ENCODE data around the gene ATRNL1. TPM values are rescaled to one million over a fixed set of nuclear protein-coding genes. Genes with fewer than 3 reads are reported as not detected.

The ATRNL1 gene, protein sequence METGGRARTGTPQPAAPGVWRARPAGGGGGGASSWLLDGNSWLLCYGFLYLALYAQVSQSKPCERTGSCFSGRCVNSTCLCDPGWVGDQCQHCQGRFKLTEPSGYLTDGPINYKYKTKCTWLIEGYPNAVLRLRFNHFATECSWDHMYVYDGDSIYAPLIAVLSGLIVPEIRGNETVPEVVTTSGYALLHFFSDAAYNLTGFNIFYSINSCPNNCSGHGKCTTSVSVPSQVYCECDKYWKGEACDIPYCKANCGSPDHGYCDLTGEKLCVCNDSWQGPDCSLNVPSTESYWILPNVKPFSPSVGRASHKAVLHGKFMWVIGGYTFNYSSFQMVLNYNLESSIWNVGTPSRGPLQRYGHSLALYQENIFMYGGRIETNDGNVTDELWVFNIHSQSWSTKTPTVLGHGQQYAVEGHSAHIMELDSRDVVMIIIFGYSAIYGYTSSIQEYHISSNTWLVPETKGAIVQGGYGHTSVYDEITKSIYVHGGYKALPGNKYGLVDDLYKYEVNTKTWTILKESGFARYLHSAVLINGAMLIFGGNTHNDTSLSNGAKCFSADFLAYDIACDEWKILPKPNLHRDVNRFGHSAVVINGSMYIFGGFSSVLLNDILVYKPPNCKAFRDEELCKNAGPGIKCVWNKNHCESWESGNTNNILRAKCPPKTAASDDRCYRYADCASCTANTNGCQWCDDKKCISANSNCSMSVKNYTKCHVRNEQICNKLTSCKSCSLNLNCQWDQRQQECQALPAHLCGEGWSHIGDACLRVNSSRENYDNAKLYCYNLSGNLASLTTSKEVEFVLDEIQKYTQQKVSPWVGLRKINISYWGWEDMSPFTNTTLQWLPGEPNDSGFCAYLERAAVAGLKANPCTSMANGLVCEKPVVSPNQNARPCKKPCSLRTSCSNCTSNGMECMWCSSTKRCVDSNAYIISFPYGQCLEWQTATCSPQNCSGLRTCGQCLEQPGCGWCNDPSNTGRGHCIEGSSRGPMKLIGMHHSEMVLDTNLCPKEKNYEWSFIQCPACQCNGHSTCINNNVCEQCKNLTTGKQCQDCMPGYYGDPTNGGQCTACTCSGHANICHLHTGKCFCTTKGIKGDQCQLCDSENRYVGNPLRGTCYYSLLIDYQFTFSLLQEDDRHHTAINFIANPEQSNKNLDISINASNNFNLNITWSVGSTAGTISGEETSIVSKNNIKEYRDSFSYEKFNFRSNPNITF (N-terminal part only)
- 15.5 TPM for total RNA-seq

DNA sequence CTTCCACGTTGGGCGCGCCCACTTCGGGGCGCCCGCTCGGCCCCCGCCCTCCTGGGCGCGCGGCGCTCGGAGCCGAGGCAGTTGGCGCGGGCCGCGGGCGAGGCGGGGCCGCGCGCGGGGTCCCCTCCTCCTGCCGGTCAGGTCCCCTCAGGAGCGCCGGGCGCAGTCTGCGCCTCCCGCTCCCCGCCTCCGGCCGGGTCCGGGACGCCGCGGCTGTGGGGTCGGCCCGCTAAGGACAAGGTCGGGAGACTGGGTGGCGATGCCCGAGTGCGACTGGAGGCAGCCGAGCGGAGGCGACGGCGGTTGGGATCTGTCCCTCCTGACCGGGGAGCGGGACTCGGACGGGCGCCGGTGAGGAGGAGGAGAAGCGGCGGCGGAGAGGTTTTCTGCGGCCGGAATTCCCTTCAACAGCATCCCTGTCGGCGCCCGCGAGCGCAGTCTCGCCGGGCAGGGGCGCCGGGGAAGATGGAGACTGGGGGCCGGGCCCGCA lies at the start of gene ATRNL1:
Gene ATRNL1 (plus strand): TSS at position 80 of the 490 bp plus-strand sequence. CDS start 386 bp downstream, at position 466.
- DNase-seq (ENCODE audit: extremely low spot score in 2 of 2), result no peak
- H3K27me3 ChIP-seq, result no peaks in the 10 kb centered on the region
- no peaks in the 10 kb centered on the region for H3K9me3 ChIP-seq
- H3K4me3 ChIP-seq, result peak within 1 kb of the TSS; percentile 56 to 61
- TF ChIP-seq POLR2A (IDR thresholded peaks at IDR 0.05), result no peak
- TF ChIP-seq POLR2AphosphoS5 (IDR thresholded peaks at IDR 0.05; ENCODE audit: insufficient read depth in 1 of 2, low read depth in 1 of 2), result no peak
- TF ChIP-seq, protein P1, sequence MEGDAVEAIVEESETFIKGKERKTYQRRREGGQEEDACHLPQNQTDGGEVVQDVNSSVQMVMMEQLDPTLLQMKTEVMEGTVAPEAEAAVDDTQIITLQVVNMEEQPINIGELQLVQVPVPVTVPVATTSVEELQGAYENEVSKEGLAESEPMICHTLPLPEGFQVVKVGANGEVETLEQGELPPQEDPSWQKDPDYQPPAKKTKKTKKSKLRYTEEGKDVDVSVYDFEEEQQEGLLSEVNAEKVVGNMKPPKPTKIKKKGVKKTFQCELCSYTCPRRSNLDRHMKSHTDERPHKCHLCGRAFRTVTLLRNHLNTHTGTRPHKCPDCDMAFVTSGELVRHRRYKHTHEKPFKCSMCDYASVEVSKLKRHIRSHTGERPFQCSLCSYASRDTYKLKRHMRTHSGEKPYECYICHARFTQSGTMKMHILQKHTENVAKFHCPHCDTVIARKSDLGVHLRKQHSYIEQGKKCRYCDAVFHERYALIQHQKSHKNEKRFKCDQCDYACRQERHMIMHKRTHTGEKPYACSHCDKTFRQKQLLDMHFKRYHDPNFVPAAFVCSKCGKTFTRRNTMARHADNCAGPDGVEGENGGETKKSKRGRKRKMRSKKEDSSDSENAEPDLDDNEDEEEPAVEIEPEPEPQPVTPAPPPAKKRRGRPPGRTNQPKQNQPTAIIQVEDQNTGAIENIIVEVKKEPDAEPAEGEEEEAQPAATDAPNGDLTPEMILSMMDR (IDR thresholded peaks at IDR 0.05), result no peak
- intact Hi-C loops (cut with DNase I), result no loop called here
- H3K36me3 ChIP-seq, result no peaks in the 10 kb centered on the region
- H3K27ac ChIP-seq, result peak within 1 kb of the TSS; percentile 76
- H3K4me1 ChIP-seq, result peaks cover 8% of the 10 kb centered on the region

DNA sequence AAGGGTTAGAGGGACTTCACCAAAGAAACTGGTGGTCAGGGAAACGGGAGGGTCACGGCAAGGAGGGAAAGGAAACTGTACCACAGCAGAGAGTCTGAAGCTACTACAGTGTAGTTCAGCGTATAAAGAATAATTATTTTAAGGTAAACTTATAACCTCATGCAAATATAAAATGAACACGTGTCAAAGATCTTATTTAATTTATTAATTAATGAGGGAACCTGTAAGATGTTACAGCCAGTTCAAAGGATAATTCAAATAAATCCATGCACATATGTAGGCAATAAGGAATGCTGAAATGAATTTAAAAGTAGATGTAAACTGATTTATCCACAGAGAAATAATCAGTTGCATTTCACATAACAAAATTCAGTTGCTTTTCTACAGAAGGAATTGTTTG lies 49.4 kb upstream of the ATRNL1 start:
- DNase-seq (ENCODE audit: extremely low spot score in 2 of 2), result no peak
- Histone ChIP-seq H3K4me3 (no peak overlapping the region), H3K27me3 (no peaks in the 10 kb centered on the region), H3K9me3 (no peaks in the 10 kb centered on the region), H3K36me3 (no peaks in the 10 kb centered on the region), H3K4me1 (no peaks in the 10 kb centered on the region), H3K27ac (no peak overlapping the region)
- TF ChIP-seq, protein P1 (IDR thresholded peaks at IDR 0.05), result no peak
- TF ChIP-seq POLR2AphosphoS5 (IDR thresholded peaks at IDR 0.05; ENCODE audit: insufficient read depth in 1 of 2, low read depth in 1 of 2), result no peak
- TF ChIP-seq POLR2A (IDR thresholded peaks at IDR 0.05), result no peak
- intact Hi-C loops (cut with DNase I), result no loop called here

DNA sequence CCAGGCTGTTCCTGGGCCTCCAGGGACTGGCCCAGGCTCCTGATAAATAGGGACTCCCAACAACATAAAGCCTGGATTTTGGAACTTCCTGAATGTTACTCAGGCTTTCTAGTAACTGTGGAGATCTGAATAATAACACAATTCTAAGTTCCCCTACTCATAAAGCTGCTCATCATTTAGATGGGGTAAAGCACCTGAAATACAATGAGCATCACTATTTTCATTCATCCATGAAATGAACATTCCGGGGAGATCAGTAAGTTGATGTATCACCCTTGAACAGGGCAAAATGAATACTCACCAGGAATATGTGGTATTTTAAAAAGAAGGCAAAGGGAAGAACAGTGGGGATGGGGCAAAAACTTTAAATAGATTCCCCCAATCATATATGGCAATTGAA lies 48.3 kb upstream of the ATRNL1 start:
- no peak for DNase-seq (ENCODE audit: extremely low spot score in 2 of 2)
- TF ChIP-seq, protein P1 (IDR thresholded peaks at IDR 0.05), result no peak
- no peak for TF ChIP-seq POLR2AphosphoS5 (IDR thresholded peaks at IDR 0.05; ENCODE audit: insufficient read depth in 1 of 2, low read depth in 1 of 2)
- no peak for TF ChIP-seq POLR2A (IDR thresholded peaks at IDR 0.05)
- no peak overlapping the region for H3K4me3 ChIP-seq
- intact Hi-C loops (cut with DNase I), result no loop called here
- no peaks in the 10 kb centered on the region for H3K4me1 ChIP-seq
- no peaks in the 10 kb centered on the region for H3K27me3 ChIP-seq
- no peak overlapping the region for H3K27ac ChIP-seq
- H3K36me3 ChIP-seq, result no peaks in the 10 kb centered on the region
- no peaks in the 10 kb centered on the region for H3K9me3 ChIP-seq

DNA sequence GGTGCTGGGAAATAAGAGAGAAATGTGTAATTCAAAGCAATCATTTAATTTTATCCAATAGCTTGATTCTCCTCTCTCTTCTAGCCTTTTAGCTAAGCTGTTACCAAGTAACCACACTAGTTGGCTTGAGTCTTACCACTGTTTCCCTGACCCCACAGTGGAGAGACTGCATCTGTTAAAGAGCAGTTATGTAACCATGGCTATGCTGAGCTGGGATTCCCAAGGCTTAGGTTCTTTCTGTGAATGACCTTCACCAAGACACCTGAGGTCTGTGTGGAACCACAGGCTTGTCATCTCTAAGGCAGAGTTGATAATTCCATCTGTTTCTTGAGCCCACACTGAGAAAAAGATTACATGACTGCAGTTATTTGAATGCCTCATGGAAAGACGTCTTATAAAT lies 47.7 kb upstream of the ATRNL1 start:
- H3K36me3 ChIP-seq, result no peaks in the 10 kb centered on the region
- H3K9me3 ChIP-seq, result no peaks in the 10 kb centered on the region
- intact Hi-C loops (cut with DNase I), result no loop called here
- no peaks in the 10 kb centered on the region for H3K27me3 ChIP-seq
- H3K27ac ChIP-seq, result no peak overlapping the region
- no peaks in the 10 kb centered on the region for H3K4me1 ChIP-seq
- H3K4me3 ChIP-seq, result no peak overlapping the region
- no peak for DNase-seq (ENCODE audit: extremely low spot score in 2 of 2)
- no peak for TF ChIP-seq POLR2AphosphoS5 (IDR thresholded peaks at IDR 0.05; ENCODE audit: insufficient read depth in 1 of 2, low read depth in 1 of 2)
- TF ChIP-seq POLR2A (IDR thresholded peaks at IDR 0.05), result no peak
- TF ChIP-seq, protein P1 (IDR thresholded peaks at IDR 0.05), result no peak
